ENCODE data around the gene OSBPL9. TPM values are rescaled to one million over a fixed set of nuclear protein-coding genes. Genes with fewer than 3 reads are reported as not detected.

Gene OSBPL9
- total RNA-seq, 1 experiment from 2014 or later = 52.6 TPM

DNA sequence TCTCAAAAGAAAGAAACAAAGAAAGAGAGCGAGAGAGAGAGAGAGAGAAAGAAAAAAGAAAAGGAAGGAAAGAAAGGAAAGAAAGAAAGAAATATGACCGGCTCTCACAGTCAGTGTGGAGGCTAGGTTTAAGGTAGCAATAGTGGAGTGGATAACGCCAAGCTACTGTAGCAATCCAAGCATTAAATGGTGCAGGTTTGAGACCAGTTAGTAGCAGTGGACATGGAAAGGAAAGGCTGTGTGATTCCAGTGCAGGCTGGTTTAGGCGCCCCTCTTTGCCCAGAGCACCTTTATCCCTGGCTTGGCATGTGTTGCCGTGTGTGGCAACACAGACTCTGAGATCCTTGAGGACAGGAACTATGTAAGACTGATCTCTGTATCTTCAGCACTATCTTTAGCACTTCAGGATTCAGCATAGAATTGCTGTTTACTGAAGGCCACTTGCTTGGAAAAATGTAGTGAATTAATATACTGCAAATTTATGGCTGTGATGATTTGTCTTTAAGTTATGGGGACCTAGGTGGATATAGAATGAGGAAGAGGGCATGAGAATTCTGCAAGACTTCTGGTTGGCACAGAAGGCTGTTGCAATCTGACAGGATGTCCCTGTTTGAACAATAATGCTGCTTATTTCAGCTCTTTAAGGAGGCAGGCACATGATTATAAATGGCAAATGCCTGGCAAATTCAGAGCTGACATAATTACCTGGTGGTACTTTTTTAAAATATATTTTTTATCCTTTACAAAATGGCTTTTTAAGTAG, 10.8 kb upstream of the OSBPL9 start:
- intact Hi-C loops (cut with micrococcal nuclease) = no loop called here
- DNase-seq (ENCODE audit: low read depth, low spot score) = no peak
- Histone ChIP-seq H3K79me2 (ENCODE audit: insufficient read depth, low read length) (no peaks in the 10 kb centered on the region), H3K9me2 (ENCODE audit: insufficient read depth) (no peaks in the 10 kb centered on the region), H2AFZ (ENCODE audit: low read depth, low read length, poor library complexity, severe bottlenecking) (no peak overlapping the region), H3K27ac (ENCODE audit: low read depth, low read length) (no peak overlapping the region), H3K4me3 (replicated peaks in 1 of 2; ENCODE audit: low read depth in 1 of 2, low read length in 2 of 2) (no peak overlapping the region), H3K27me3 (ENCODE audit: insufficient read depth, low read length) (no peaks in the 10 kb centered on the region), H3K4me2 (ENCODE audit: low read length) (no peak overlapping the region), H3K9ac (ENCODE audit: low read length) (no peak overlapping the region), H4K20me1 (ENCODE audit: insufficient read depth) (no peaks in the 10 kb centered on the region), H3K4me1 (ENCODE audit: control insufficient read depth in 1 of 2, insufficient read depth in 2 of 2, low read length in 2 of 2) (no peaks in the 10 kb centered on the region), H3K36me3 (ENCODE audit: control insufficient read depth in 1 of 2, insufficient read depth in 2 of 2, low read length in 2 of 2) (no peaks in the 10 kb centered on the region), H3K9me3 (ENCODE audit: control insufficient read depth in 1 of 2, insufficient read depth in 1 of 2, low read depth in 1 of 2, low read length in 2 of 2) (no peaks in the 10 kb centered on the region)
- TF ChIP-seq SRF (IDR thresholded peaks at IDR 0.05; ENCODE audit: low read depth) = no peak
- TF ChIP-seq ELF1 (IDR thresholded peaks at IDR 0.05; ENCODE audit: borderline replicate concordance, low read depth) = no peak
- TF ChIP-seq YY1 (IDR thresholded peaks at IDR 0.05; ENCODE audit: extremely low read depth, insufficient replicate concordance, low read depth, low read length) = no peak
- TF ChIP-seq ZFX (IDR thresholded peaks at IDR 0.05) = no peak
- ChIA-PET POLR2A (no interaction called here), CTCF (no interaction called here), RAD21 (ENCODE audit: low non-redundant PET in 1 of 2, low total read pairs in 2 of 2, uncharacterized antibody in 2 of 2, unreplicated experiment in 2 of 2) (no interaction called here)
- ATAC-seq = no peak
- no TSS peak for BruUV-seq (replicated peaks)

DNA sequence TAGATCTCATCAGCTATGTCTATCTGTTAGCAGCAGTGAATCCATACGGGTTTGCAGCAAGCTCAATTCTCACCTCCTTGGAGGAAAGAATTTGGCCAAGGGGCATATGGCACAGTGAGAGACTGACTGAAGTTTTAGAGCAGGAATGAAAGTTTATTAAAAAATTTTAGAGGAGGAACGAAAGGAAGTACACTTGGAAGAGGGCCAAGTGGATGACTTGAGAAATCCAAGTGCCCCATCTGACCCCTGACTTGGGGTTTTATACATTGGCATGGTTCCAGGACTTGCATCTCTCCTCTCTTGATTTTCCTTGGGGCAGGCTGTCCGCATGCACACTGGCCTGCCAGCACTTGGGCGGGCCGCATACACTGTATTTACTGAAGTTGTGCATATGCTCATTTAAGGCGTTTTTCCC, 9.2 kb upstream of the OSBPL9 start:
- CTCF ChIA-PET = no interaction called here
- Histone ChIP-seq H2AFZ (ENCODE audit: low read depth, low read length, poor library complexity, severe bottlenecking) (peak overlapping the region; percentile 59), H3K4me3 (replicated peaks in 1 of 2; ENCODE audit: low read depth in 1 of 2, low read length in 2 of 2) (no peak overlapping the region), H3K4me1 (ENCODE audit: control insufficient read depth in 1 of 2, insufficient read depth in 2 of 2, low read length in 2 of 2) (no peaks in the 10 kb centered on the region), H3K9ac (ENCODE audit: low read length) (no peak overlapping the region), H4K20me1 (ENCODE audit: insufficient read depth) (no peaks in the 10 kb centered on the region), H3K4me2 (ENCODE audit: low read length) (no peak overlapping the region), H3K36me3 (ENCODE audit: control insufficient read depth in 1 of 2, insufficient read depth in 2 of 2, low read length in 2 of 2) (no peaks in the 10 kb centered on the region), H3K79me2 (ENCODE audit: insufficient read depth, low read length) (no peaks in the 10 kb centered on the region), H3K27ac (ENCODE audit: low read depth, low read length) (no peak overlapping the region), H3K9me2 (ENCODE audit: insufficient read depth) (no peaks in the 10 kb centered on the region), H3K9me3 (ENCODE audit: control insufficient read depth in 1 of 2, insufficient read depth in 1 of 2, low read depth in 1 of 2, low read length in 2 of 2) (no peaks in the 10 kb centered on the region), H3K27me3 (ENCODE audit: insufficient read depth, low read length) (no peaks in the 10 kb centered on the region)
- ATAC-seq (no peak), DNase-seq (ENCODE audit: low read depth, low spot score) (no peak)
- RAD21 ChIA-PET (ENCODE audit: low non-redundant PET in 1 of 2, low total read pairs in 2 of 2, uncharacterized antibody in 2 of 2, unreplicated experiment in 2 of 2) = no interaction called here
- intact Hi-C loops (cut with micrococcal nuclease) = no loop called here
- POLR2A ChIA-PET = no interaction called here
- BruUV-seq (replicated peaks) = no TSS peak
- TF ChIP-seq ZFX (IDR thresholded peaks at IDR 0.05) = no peak
- no peak for TF ChIP-seq CEBPB (IDR thresholded peaks at IDR 0.05; ENCODE audit: low read depth)
- TF ChIP-seq TCF7L2 (IDR thresholded peaks at IDR 0.05; ENCODE audit: borderline replicate concordance, extremely low read depth, insufficient read depth, insufficient read length) = no peak
- no peak for TF ChIP-seq CTCF (IDR thresholded peaks at IDR 0.05 in 2 of 3, conservative IDR thresholded peaks at IDR 0.05 in 1 of 3; ENCODE audit: borderline replicate concordance in 1 of 3, insufficient read depth in 1 of 3, low read depth in 2 of 3, low read length in 2 of 3)
- no peak for TF ChIP-seq FOSL1 (IDR thresholded peaks at IDR 0.05; ENCODE audit: low read depth)
- TF ChIP-seq ZBTB33 (IDR thresholded peaks at IDR 0.05; ENCODE audit: extremely low read depth, insufficient replicate concordance, low read length) = no peak
- no peak for TF ChIP-seq MAX (IDR thresholded peaks at IDR 0.05)
- no peak for TF ChIP-seq RAD21 (IDR thresholded peaks at IDR 0.05; ENCODE audit: low read depth)
- no peak for TF ChIP-seq JUND (IDR thresholded peaks at IDR 0.05)
- TF ChIP-seq ZNF274 (IDR thresholded peaks at IDR 0.05; ENCODE audit: low read depth, low read length) = no peak
- no peak for TF ChIP-seq EZH2 (IDR thresholded peaks at IDR 0.05)
- no peak for TF ChIP-seq EZH2phosphoT487 (IDR thresholded peaks at IDR 0.05; ENCODE audit: borderline replicate concordance)
- TF ChIP-seq EGR1 (IDR thresholded peaks at IDR 0.05; ENCODE audit: low read depth) = no peak
- no peak for TF ChIP-seq CBX3 (IDR thresholded peaks at IDR 0.05; ENCODE audit: low read depth)
- TF ChIP-seq SRF (IDR thresholded peaks at IDR 0.05; ENCODE audit: low read depth) = no peak
- no peak for TF ChIP-seq YY1 (IDR thresholded peaks at IDR 0.05; ENCODE audit: extremely low read depth, insufficient replicate concordance, low read depth, low read length)
